OCI-LY7 (cell line): ENCODE measurements around the gene PSME3.

Experiments used
- CTCF ChIP-seq: fragments of 200-600 bp; sonication (generic); conservative IDR thresholded peaks from 2 replicates; pipeline ENCODE4 v1.5.1; 2014; ENCODE audit warnings: mild to moderate bottlenecking, antibody characterized with exemption, low read length, moderate library complexity, mixed read lengths
- EZH2phosphoT487 ChIP-seq: fragments of 200-600 bp; sonication (generic); IDR thresholded peaks from 2 replicates; pipeline ENCODE4 v1.6.1; 2018; ENCODE audit warnings: low read depth, borderline replicate concordance, mild to moderate bottlenecking, mixed run types, antibody characterized with exemption, low read length, moderate library complexity, mixed read lengths

- no peak for TF ChIP-seq CTCF
- TF ChIP-seq EZH2phosphoT487 = no peak
Measured at GRCh38 chr17:42855048-42855596, 21.9 kb downstream of the PSME3 start.
